Fibroblast of pulmonary artery (primary cell): ENCODE results near the gene GNB1.

Experiments
- DNase-seq: peaks from one replicate; pipeline ENCODE4 v3.0.0-alpha.2; 2010; ENCODE audit warnings: low read depth
- H3K4me3 ChIP-seq: replicated peaks from 2 replicates; pipeline ENCODE4 v1.5.1; 2011; ENCODE audit warnings: low read depth, mild to moderate bottlenecking, control low read depth, low read length, moderate library complexity
- CTCF ChIP-seq: IDR thresholded peaks from 2 replicates; pipeline ENCODE4 v1.5.1; 2011; ENCODE audit warnings: mild to moderate bottlenecking, control low read depth, low read length, inconsistent platforms; ENCODE audit errors: missing control alignments

GNB1 gene

GRCh38 chr1:1757422-1758058 lies 133.3 kb downstream of the GNB1 start:
- no peak for TF ChIP-seq CTCF
- no peak for DNase-seq
- H3K4me3 ChIP-seq: no peak overlapping the region

DNA sequence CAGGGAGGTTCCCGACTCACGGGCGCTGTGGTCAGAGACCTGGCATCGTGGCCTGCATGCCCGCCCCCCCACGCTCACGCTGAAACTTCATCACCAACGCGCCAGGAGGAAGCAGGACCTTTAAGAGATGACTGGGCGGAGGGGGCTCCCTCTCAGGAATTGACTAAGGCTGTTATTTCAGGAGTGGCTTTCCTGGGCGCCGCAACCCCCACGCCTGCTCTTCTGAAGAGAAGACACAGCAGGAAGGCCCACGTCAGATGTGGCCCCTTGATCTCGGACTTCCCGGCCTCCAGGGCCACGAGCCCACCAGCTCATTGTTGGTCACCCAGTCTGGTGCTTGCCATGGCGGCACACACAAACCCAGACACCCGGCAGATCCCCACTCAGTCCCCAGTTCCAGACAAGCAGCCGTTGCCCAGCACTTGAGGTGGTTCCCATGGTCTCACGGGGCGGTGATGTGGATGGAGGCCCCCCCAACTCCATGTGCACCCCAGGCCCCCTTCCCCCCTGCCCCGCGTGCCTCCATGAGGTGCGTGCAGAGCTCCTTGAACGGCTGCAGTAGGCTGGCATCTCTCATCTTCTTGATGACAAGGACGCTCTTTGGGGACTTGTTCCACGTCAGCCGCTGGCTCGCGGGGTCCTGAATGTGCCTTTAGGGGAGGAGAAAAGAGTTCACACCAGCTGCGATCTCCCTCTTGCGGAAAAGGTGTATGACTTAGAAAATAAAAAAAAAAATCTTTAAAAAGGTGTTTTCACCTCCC lies 134.0 kb downstream of the GNB1 start:
- DNase-seq: no peak
- no peak for TF ChIP-seq CTCF
- no peak overlapping the region for H3K4me3 ChIP-seq

GRCh38 chr1:1755852-1756251 lies 135.0 kb downstream of the GNB1 start:
- TF ChIP-seq CTCF: no peak
- H3K4me3 ChIP-seq: no peak overlapping the region
- DNase-seq: no peak

- DNase-seq: no peak
- no peak for TF ChIP-seq CTCF
- H3K4me3 ChIP-seq: no peak overlapping the region
Observed at GRCh38 chr1:1755426-1755825, 135.5 kb downstream of the GNB1 start.

GRCh38 chr1:1754051-1754815 lies 136.7 kb downstream of the GNB1 start:
- DNase-seq: no peak
- no peak overlapping the region for H3K4me3 ChIP-seq
- TF ChIP-seq CTCF: no peak

- no peak for TF ChIP-seq CTCF
- no peak for DNase-seq
- no peak overlapping the region for H3K4me3 ChIP-seq
Observed at GRCh38 chr1:1753607-1754005, 137.3 kb downstream of the GNB1 start.
